CD4-positive, alpha-beta T cell treated with Interleukin-21 for 1 hour (primary cell): ENCODE data around the gene HINT1.
A peak's percentile ranks its signal among the peaks of the same experiment; 100 is the strongest.

Experiments
- DNase-seq: peaks from one replicate; pipeline ENCODE4 v3.0.0-alpha.2; 2020

The HINT1 gene

DNA sequence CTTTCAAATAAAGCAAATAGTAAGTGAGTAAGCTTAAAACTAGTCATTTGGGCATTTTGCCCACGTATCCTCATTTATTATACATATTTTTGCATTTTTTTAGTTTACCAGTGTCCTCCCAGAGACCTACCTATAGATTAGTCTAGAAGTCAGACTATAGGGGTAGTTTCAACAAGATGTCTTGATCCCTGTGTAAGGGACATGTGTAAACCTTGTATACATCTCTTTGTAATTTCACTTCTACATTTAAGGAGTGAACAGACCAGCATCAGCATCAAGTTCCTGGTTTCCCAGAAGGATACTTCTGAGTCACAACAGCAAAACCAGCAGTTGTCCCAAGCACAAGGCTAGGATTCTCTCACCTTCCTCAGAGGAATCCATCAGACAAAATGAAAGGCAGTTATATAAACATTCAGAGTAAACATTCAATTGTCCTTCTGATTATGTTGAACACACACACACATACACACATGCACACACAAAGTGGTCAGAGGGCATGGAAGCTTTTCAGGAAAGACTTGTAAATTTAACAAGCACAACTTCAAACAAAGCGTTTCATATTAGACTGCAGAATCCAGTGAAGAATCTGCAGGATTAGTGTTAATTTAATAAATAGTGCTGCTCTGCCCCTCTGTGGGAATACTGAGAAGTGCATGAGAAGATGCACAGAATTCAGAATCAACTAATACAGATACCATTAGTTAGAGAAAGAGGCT, 55.4 kb downstream of the HINT1 start:
- peak; percentile 65 for DNase-seq
